ENCODE results near the gene GATM.

GRCh38 chr15:45385590-45385989, 7.2 kb upstream of the GATM start:
- no peak for TF ChIP-seq POLR2A (IDR thresholded peaks at IDR 0.05; ENCODE audit: low read depth, low read length)
- TF ChIP-seq CTCF (conservative IDR thresholded peaks at IDR 0.05; ENCODE audit: low read depth, low read length) = no peak
- TF ChIP-seq RAD21 (IDR thresholded peaks at IDR 0.05; ENCODE audit: low read length) = no peak
- TF ChIP-seq SMC3 (IDR thresholded peaks at IDR 0.05; ENCODE audit: low read depth, low read length) = no peak
- TF ChIP-seq FOS (IDR thresholded peaks at IDR 0.05; ENCODE audit: low read depth, low read length) = no peak
- no peak for TF ChIP-seq MAFK (IDR thresholded peaks at IDR 0.05; ENCODE audit: low read depth, low read length)
- no peak for TF ChIP-seq RFX5 (IDR thresholded peaks at IDR 0.05; ENCODE audit: low read depth, low read length)
- no peak for TF ChIP-seq CEBPB (IDR thresholded peaks at IDR 0.05; ENCODE audit: low read depth, low read length)
- TF ChIP-seq ELK1 (IDR thresholded peaks at IDR 0.05; ENCODE audit: borderline replicate concordance, low read depth, low read length) = no peak
